GM23338 (cell line): Measurements from ENCODE around the gene ZNF143. TPM values are rescaled to one million over a fixed set of nuclear protein-coding genes. Genes with fewer than 3 reads are reported as not detected.

Source experiments
- ATAC-seq: fragments of 200-7000 bp; cut with Tn5 transposase; 3 replicates; pipeline ENCODE4 v1.9.1; 2020
- DNase-seq: peaks from one replicate; pipeline ENCODE4 v3.0.0-alpha.2; 2015; ENCODE audit warnings: low spot score
- H2AFZ ChIP-seq: fragments of 200-600 bp; sonication (generic); 2 replicates; pipeline ENCODE4 v1.8.0; 2016; ENCODE audit warnings: antibody characterized with exemption, mild to moderate bottlenecking, moderate library complexity
- H3F3A ChIP-seq: fragments of 200-600 bp; sonication (generic); replicated peaks from 2 replicates; pipeline ENCODE4 v1.8.0; 2017; ENCODE audit warnings: antibody characterized with exemption, mixed run types, low read depth
- H3K27ac ChIP-seq: fragments of 200-600 bp; sonication (generic); 2 replicates; pipeline ENCODE4 v1.6.1; 2016; ENCODE audit warnings: low read depth
- H3K27me3 ChIP-seq: fragments of 200-600 bp; sonication (generic); 2 replicates; pipeline ENCODE4 v1.8.0; 2016; ENCODE audit warnings: mild to moderate bottlenecking, mixed run types, moderate library complexity; ENCODE audit not compliant: insufficient read depth
- H3K36me3 ChIP-seq: fragments of 200-600 bp; sonication (generic); 2 replicates; pipeline ENCODE4 v1.8.0; 2016; ENCODE audit warnings: mild to moderate bottlenecking; ENCODE audit not compliant: insufficient read depth
- H3K4me1 ChIP-seq: fragments of 200-600 bp; sonication (generic); 2 replicates; pipeline ENCODE4 v1.8.0; 2016; ENCODE audit warnings: mild to moderate bottlenecking, moderate library complexity; ENCODE audit not compliant: insufficient read depth
- H3K4me2 ChIP-seq: fragments of 200-600 bp; sonication (generic); 2 replicates; pipeline ENCODE4 v1.7.1; 2017; ENCODE audit warnings: mixed run types
- H3K4me3 ChIP-seq: fragments of 200-600 bp; sonication (generic); 2 replicates; pipeline ENCODE4 v1.6.1; 2016; ENCODE audit warnings: mixed run types
- H3K79me2 ChIP-seq: fragments of 200-600 bp; sonication (generic); replicated peaks from 2 replicates; pipeline ENCODE4 v1.8.0; 2017; ENCODE audit warnings: mild to moderate bottlenecking; ENCODE audit not compliant: insufficient read depth
- H3K9me2 ChIP-seq: fragments of 200-600 bp; sonication (generic); 2 replicates; pipeline ENCODE4 v1.8.0; 2017; ENCODE audit not compliant: insufficient read depth
- H4K20me1 ChIP-seq: fragments of 200-600 bp; sonication (generic); replicated peaks from 2 replicates; pipeline ENCODE4 v1.8.0; 2017; ENCODE audit warnings: mild to moderate bottlenecking; ENCODE audit not compliant: insufficient read depth
- H3K27ac Mint-ChIP-seq: 2 replicates; pipeline ENCODE4 v1.8.0; 2020; ENCODE audit warnings: inconsistent platforms, mild to moderate bottlenecking, moderate library complexity, mixed read lengths
- H3K27me3 Mint-ChIP-seq: 3 replicates; pipeline ENCODE4 v1.8.0; 2022; ENCODE audit warnings: low read depth, mild to moderate bottlenecking, moderate library complexity, mixed read lengths, inconsistent platforms; ENCODE audit not compliant: insufficient read depth, poor library complexity
- H3K36me3 Mint-ChIP-seq: 3 replicates; pipeline ENCODE4 v1.8.0; 2021; ENCODE audit warnings: low read depth, mild to moderate bottlenecking, inconsistent platforms, moderate library complexity, mixed read lengths
- H3K4me1 Mint-ChIP-seq: 3 replicates; pipeline ENCODE4 v1.8.0; 2020; ENCODE audit warnings: mild to moderate bottlenecking, inconsistent platforms, mixed read lengths
- H3K4me3 Mint-ChIP-seq: 3 replicates; pipeline ENCODE4 v1.8.0; 2021; ENCODE audit warnings: moderate library complexity, mild to moderate bottlenecking, inconsistent platforms, mixed read lengths
- H3K9me3 Mint-ChIP-seq: 3 replicates; pipeline ENCODE4 v1.8.0; 2020; ENCODE audit warnings: moderate library complexity, mild to moderate bottlenecking, inconsistent platforms, mixed read lengths
- CREB1 ChIP-seq: fragments of 250-450 bp; sonication (Bioruptor Pico); IDR thresholded peaks from 2 replicates; pipeline ENCODE4 v1.5.0; 2020; ENCODE audit warnings: low read depth, mild to moderate bottlenecking, moderate library complexity
- ETS1 ChIP-seq: IDR thresholded peaks from 2 replicates; pipeline ENCODE4 v1.6.1; 2016; ENCODE audit warnings: antibody characterized with exemption
- EZH2 ChIP-seq: fragments of 200-600 bp; sonication (generic); IDR thresholded peaks from one replicate; pipeline ENCODE4 v1.8.0; 2017; ENCODE audit warnings: antibody characterized with exemption, mild to moderate bottlenecking, low read depth; ENCODE audit not compliant: unreplicated experiment
- EZH2phosphoT487 ChIP-seq: fragments of 200-600 bp; sonication (generic); IDR thresholded peaks from one replicate; pipeline ENCODE4 v1.8.1; 2018; ENCODE audit warnings: antibody characterized with exemption; ENCODE audit not compliant: unreplicated experiment
- JUNB ChIP-seq: IDR thresholded peaks from one replicate; pipeline ENCODE4 v1.6.1; 2016; ENCODE audit warnings: antibody characterized with exemption; ENCODE audit not compliant: unreplicated experiment
- NANOG ChIP-seq: IDR thresholded peaks from 2 replicates; pipeline ENCODE4 v1.6.1; 2016; ENCODE audit warnings: antibody characterized with exemption, borderline replicate concordance
- POLR2AphosphoS5 ChIP-seq: IDR thresholded peaks from 2 replicates; pipeline ENCODE4 v1.6.1; 2016; ENCODE audit warnings: antibody characterized with exemption, low read depth
- STAT1 ChIP-seq: IDR thresholded peaks from one replicate; pipeline ENCODE4 v1.6.1; 2016; ENCODE audit warnings: antibody characterized with exemption; ENCODE audit not compliant: unreplicated experiment
- ZNF114 ChIP-seq: fragments of 250-450 bp; sonication (Bioruptor Pico); IDR thresholded peaks from 2 replicates; pipeline ENCODE4 v1.5.0; 2020; ENCODE audit warnings: mild to moderate bottlenecking, moderate library complexity
- ZNF331 ChIP-seq: fragments of 250-450 bp; sonication (Bioruptor Pico); IDR thresholded peaks from 2 replicates; pipeline ENCODE4 v1.5.0; 2020; ENCODE audit warnings: low read depth, mild to moderate bottlenecking, moderate library complexity
- polyA plus RNA-seq: library from polyadenylated mRNA; unstranded; fragments of >200 nt; fragmentation: Nextera tagmentation; extraction: Ambion mirVana; gene quantifications from 2 replicates; pipeline ENCODE4 v1.2.1, GENCODE V29; 2016
- total RNA-seq: library from RNA; depleted of rRNA; stranded (reverse); fragments of >200 nt; shearing (Covaris generic); gene quantifications from 2 replicates; pipeline ENCODE4 v1.2.3, GENCODE V29; 2014
- TF ChIP-seq, protein P1 (sequence below), 2 experiments: fragments of 200-600 bp in 1 of 2; sonication (generic) in 1 of 2; conservative IDR thresholded peaks; 2 replicates each; pipeline versions ENCODE4 v1.5.1 to v1.6.1; 2016 to 2017; ENCODE audit warnings: antibody characterized with exemption in 2 of 2, low read depth in 2 of 2, mild to moderate bottlenecking in 2 of 2, moderate library complexity in 1 of 2
- TF ChIP-seq, protein P2 (sequence below): IDR thresholded peaks from one replicate; pipeline ENCODE4 v1.6.1; 2018; ENCODE audit warnings: antibody characterized with exemption; ENCODE audit not compliant: unreplicated experiment

ZNF143 gene
- total and polyA plus RNA-seq, 2 experiments from 2014 or later: 33.5 to 44.2 TPM

- TF ChIP-seq EZH2phosphoT487: no peak
- no peak for TF ChIP-seq ZNF114 (CRISPR knock-in tag)
- TF ChIP-seq, protein P1, sequence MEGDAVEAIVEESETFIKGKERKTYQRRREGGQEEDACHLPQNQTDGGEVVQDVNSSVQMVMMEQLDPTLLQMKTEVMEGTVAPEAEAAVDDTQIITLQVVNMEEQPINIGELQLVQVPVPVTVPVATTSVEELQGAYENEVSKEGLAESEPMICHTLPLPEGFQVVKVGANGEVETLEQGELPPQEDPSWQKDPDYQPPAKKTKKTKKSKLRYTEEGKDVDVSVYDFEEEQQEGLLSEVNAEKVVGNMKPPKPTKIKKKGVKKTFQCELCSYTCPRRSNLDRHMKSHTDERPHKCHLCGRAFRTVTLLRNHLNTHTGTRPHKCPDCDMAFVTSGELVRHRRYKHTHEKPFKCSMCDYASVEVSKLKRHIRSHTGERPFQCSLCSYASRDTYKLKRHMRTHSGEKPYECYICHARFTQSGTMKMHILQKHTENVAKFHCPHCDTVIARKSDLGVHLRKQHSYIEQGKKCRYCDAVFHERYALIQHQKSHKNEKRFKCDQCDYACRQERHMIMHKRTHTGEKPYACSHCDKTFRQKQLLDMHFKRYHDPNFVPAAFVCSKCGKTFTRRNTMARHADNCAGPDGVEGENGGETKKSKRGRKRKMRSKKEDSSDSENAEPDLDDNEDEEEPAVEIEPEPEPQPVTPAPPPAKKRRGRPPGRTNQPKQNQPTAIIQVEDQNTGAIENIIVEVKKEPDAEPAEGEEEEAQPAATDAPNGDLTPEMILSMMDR (conservative IDR thresholded peaks at IDR 0.05; ENCODE audit: low read depth in 2 of 2): no peak
- TF ChIP-seq CREB1 (CRISPR knock-in tag): no peak
- TF ChIP-seq POLR2AphosphoS5: no peak
- TF ChIP-seq STAT1: no peak
- TF ChIP-seq ETS1: no peak
- TF ChIP-seq JUNB: no peak
- TF ChIP-seq, protein P2, sequence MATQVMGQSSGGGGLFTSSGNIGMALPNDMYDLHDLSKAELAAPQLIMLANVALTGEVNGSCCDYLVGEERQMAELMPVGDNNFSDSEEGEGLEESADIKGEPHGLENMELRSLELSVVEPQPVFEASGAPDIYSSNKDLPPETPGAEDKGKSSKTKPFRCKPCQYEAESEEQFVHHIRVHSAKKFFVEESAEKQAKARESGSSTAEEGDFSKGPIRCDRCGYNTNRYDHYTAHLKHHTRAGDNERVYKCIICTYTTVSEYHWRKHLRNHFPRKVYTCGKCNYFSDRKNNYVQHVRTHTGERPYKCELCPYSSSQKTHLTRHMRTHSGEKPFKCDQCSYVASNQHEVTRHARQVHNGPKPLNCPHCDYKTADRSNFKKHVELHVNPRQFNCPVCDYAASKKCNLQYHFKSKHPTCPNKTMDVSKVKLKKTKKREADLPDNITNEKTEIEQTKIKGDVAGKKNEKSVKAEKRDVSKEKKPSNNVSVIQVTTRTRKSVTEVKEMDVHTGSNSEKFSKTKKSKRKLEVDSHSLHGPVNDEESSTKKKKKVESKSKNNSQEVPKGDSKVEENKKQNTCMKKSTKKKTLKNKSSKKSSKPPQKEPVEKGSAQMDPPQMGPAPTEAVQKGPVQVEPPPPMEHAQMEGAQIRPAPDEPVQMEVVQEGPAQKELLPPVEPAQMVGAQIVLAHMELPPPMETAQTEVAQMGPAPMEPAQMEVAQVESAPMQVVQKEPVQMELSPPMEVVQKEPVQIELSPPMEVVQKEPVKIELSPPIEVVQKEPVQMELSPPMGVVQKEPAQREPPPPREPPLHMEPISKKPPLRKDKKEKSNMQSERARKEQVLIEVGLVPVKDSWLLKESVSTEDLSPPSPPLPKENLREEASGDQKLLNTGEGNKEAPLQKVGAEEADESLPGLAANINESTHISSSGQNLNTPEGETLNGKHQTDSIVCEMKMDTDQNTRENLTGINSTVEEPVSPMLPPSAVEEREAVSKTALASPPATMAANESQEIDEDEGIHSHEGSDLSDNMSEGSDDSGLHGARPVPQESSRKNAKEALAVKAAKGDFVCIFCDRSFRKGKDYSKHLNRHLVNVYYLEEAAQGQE: no peak
- no peak for TF ChIP-seq ZNF331 (CRISPR knock-in tag)
- TF ChIP-seq NANOG: no peak
These were observed 1.0 kb upstream of the ZNF143 start (continued) for GRCh38 chr11:9459667-9460321.

DNA sequence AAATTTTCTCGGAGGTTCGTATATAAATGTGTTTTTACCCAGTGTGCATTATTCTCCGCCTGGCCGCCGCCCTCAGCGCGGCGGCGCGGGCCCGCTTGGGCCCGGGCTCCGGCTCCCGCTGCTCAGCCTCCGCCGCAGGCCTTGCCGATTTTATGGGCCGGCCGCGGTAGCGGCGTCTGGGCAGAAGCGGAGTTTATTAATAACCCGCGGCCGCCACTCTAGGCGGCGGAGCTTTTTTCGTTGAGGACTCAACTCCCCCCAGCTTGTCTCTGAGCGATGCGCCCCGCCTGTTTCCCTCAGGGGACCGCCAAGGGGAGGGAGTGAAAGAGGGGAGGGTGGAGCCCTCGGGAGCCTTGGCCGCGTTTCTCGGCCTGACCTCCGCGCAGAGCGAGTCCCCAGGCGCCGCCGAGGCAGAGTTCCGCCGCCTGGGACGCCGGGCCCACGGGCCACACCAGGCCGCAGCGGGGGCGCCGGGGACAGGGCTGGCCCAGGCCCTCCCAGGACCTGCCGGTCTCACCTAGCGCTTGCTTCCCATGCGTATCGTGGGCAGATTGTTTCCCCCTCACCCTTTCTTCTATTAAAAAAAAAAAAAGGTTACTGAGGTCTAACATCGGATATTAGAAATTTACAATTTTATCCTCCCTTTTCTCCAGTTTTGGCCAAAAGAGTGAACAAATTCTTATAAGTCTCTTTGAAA, 399 bp downstream of the ZNF143 start:
- peak overlapping the region; percentile 83 for H3K4me2 ChIP-seq
- H3K36me3 ChIP-seq: no peaks in the 10 kb centered on the region
- TF ChIP-seq ZNF331 (CRISPR knock-in tag) (no peak), ZNF114 (CRISPR knock-in tag) (peak; percentile 58; the same call in 1 of the 2 replicates), EZH2 (no peak), POLR2AphosphoS5 (no peak; the same call in 1 of the 2 replicates), JUNB (no peak), ETS1 (no peak)
- TF ChIP-seq, protein P1 (conservative IDR thresholded peaks at IDR 0.05; ENCODE audit: low read depth in 2 of 2): no peak
- Mint-ChIP-seq H3K27ac (peak overlapping the region; percentile 94), H3K36me3 (peaks cover 8% of the 10 kb centered on the region; the same call in 2 of the 3 replicates), H3K9me3 (no peaks in the 10 kb centered on the region), H3K27me3 (peaks cover 5% of the 10 kb centered on the region), H3K4me3 (peak overlapping the region; percentile 99), H3K4me1 (peaks cover 12% of the 10 kb centered on the region; the same call in 2 of the 3 replicates)
- H3F3A ChIP-seq: no peaks in the 10 kb centered on the region
- H3K27ac ChIP-seq: peak overlapping the region; percentile 99
- H3K4me1 ChIP-seq: 0 out of 2 replicates have a peak, but pooled peaks cover 3% of the 10 kb centered on the region
- peak; percentile 82 for DNase-seq
- no peaks in the 10 kb centered on the region for H3K9me2 ChIP-seq
- H2AFZ ChIP-seq: no peak overlapping the region
- ATAC-seq: peak; percentile 62
- H3K4me3 ChIP-seq: peak overlapping the region; percentile 72
- H3K27me3 ChIP-seq: no peaks in the 10 kb centered on the region
- H4K20me1 ChIP-seq: no peaks in the 10 kb centered on the region
- H3K79me2 ChIP-seq: peaks cover 63% of the 10 kb centered on the region
